HepG2 (cell line): ENCODE measurements around the gene ACSM5. TPM values are rescaled to one million over a fixed set of nuclear protein-coding genes. Genes with fewer than 3 reads are reported as not detected.
A peak's percentile ranks its signal among the peaks of the same experiment; 100 is the strongest.

Source experiments
- BCL6 ChIP-seq: IDR thresholded peaks from 2 replicates; pipeline ENCODE4 v1.6.1; 2016; ENCODE audit warnings: missing genetic modification reagents, missing compliant biosample characterization
- CAMTA2 ChIP-seq: sonication (generic); formaldehyde crosslinking; IDR thresholded peaks from 2 replicates; pipeline ENCODE4 v1.4.0; 2020; ENCODE audit warnings: mild to moderate bottlenecking, missing genetic modification reagents, borderline replicate concordance
- CERS6 ChIP-seq: sonication (generic); formaldehyde crosslinking; IDR thresholded peaks from 2 replicates; pipeline ENCODE4 v1.5.0; 2020; ENCODE audit warnings: missing genetic modification reagents
- FOXA3 ChIP-seq: IDR thresholded peaks from 2 replicates; pipeline ENCODE4 v1.6.1; 2016; ENCODE audit warnings: missing genetic modification reagents, missing compliant biosample characterization
- HDAC1 ChIP-seq: sonication (generic); formaldehyde crosslinking; IDR thresholded peaks from 2 replicates; pipeline ENCODE4 v1.5.1; 2020; ENCODE audit warnings: mild to moderate bottlenecking, missing genetic modification reagents
- IKZF1 ChIP-seq: fragments of 450-650 bp; IDR thresholded peaks from 2 replicates; pipeline ENCODE4 v1.7.1; 2016
- NFIC ChIP-seq: IDR thresholded peaks from 2 replicates; pipeline ENCODE4 v1.6.1; 2012; ENCODE audit warnings: mild to moderate bottlenecking, low read length, inconsistent platforms
- RELA ChIP-seq: sonication (generic); formaldehyde crosslinking; IDR thresholded peaks from 2 replicates; pipeline ENCODE4 v1.4.0; 2020; ENCODE audit warnings: missing genetic modification reagents
- SALL1 ChIP-seq: sonication (generic); formaldehyde crosslinking; IDR thresholded peaks from 2 replicates; pipeline ENCODE4 v1.8.0; 2022; ENCODE audit warnings: mild to moderate bottlenecking, missing genetic modification reagents
- SMAD1 ChIP-seq: sonication (generic); formaldehyde crosslinking; IDR thresholded peaks from 2 replicates; pipeline ENCODE4 v1.4.0; 2020; ENCODE audit warnings: missing genetic modification reagents, low read depth, mild to moderate bottlenecking, borderline replicate concordance
- TOE1 ChIP-seq: sonication (generic); formaldehyde crosslinking; IDR thresholded peaks from 2 replicates; pipeline ENCODE4 v1.4.0; 2020; ENCODE audit warnings: mild to moderate bottlenecking, missing genetic modification reagents
- ZNF275 ChIP-seq: sonication (generic); formaldehyde crosslinking; IDR thresholded peaks from 2 replicates; pipeline ENCODE4 v1.8.0; 2022; ENCODE audit warnings: missing genetic modification reagents, mild to moderate bottlenecking, inconsistent platforms, borderline replicate concordance
- ZNF354B ChIP-seq: sonication (generic); formaldehyde crosslinking; IDR thresholded peaks from 2 replicates; pipeline ENCODE4 v1.8.0; 2022; ENCODE audit warnings: mild to moderate bottlenecking, missing genetic modification reagents
- ZNF614 ChIP-seq: IDR thresholded peaks from 2 replicates; pipeline ENCODE4 v1.6.1; 2018; ENCODE audit warnings: missing biosample characterization, missing genetic modification reagents, inconsistent platforms, borderline replicate concordance
- ZNF644 ChIP-seq: IDR thresholded peaks from 2 replicates; pipeline ENCODE4 v1.6.1; 2016; ENCODE audit warnings: low read depth
- ZNF761 ChIP-seq: sonication (generic); formaldehyde crosslinking; conservative IDR thresholded peaks from 2 replicates; pipeline ENCODE4 v1.4.0; 2020; ENCODE audit warnings: mild to moderate bottlenecking, missing genetic modification reagents
- polyA plus RNA-seq, 8 experiments: library from polyadenylated mRNA; depleted of rRNA in 3 of 8; stranded (reverse) in 7 of 8; unstranded in 1 of 8; fragments of >200 nt; fragmentation: Illumina TruSeq in 4 of 8; extraction: Trizol in 4 of 8; gene quantifications; 2 replicates each; pipeline versions ENCODE4 v1.2.1 to v1.2.3, GENCODE V29; 2011 to 2016; ENCODE audit warnings: low read depth in 4 of 8, missing spikeins in 1 of 8, mixed read lengths in 1 of 8; ENCODE audit not compliant: insufficient read depth in 1 of 8
- total RNA-seq, 5 experiments: library from RNA; depleted of rRNA; stranded (reverse); fragments of >200 nt; fragmentation: Illumina TruSeq; extraction: Trizol; gene quantifications; 2 replicates each; pipeline ENCODE4 v1.2.3, GENCODE V29; 2016; ENCODE audit warnings: low read depth in 1 of 5

The ACSM5 gene
- total and polyA plus RNA-seq, 2 of the 13 experiments (the other 11 are each of a cell fraction or from before 2014, with no cell fraction given) = 9.1 to 15.0 TPM

- TF ChIP-seq SALL1 (CRISPR knock-in tag) = peak; percentile 46; the same call in 1 of the 2 replicates
- TF ChIP-seq SMAD1 (CRISPR knock-in tag) = no peak
- TF ChIP-seq ZNF354B (CRISPR knock-in tag) = 0 out of 2 replicates have a peak, but pooled peaks have one; percentile 29
- TF ChIP-seq HDAC1 (CRISPR knock-in tag) = peak; percentile 71
- no peak for TF ChIP-seq ZNF761 (CRISPR knock-in tag)
- TF ChIP-seq FOXA3 (CRISPR knock-in tag) = peak; percentile 21; the same call in 1 of the 2 replicates
- TF ChIP-seq IKZF1 = no peak
- TF ChIP-seq ZNF275 (CRISPR knock-in tag) = no peak
- 0 out of 2 replicates have a peak, but pooled peaks have one; percentile 46 for TF ChIP-seq ZNF644 (CRISPR knock-in tag)
- TF ChIP-seq TOE1 (CRISPR knock-in tag) = no peak
- TF ChIP-seq ZNF614 (CRISPR knock-in tag) = peak; percentile 18; the same call in 1 of the 2 replicates
- 0 out of 2 replicates have a peak, but pooled peaks have one; percentile 18 for TF ChIP-seq BCL6
- no peak for TF ChIP-seq CERS6 (CRISPR knock-in tag)
- peak; percentile 49; the same call in 1 of the 2 replicates for TF ChIP-seq NFIC
- no peak for TF ChIP-seq CAMTA2 (CRISPR knock-in tag)
- TF ChIP-seq RELA (CRISPR knock-in tag) = no peak
Measured at GRCh38 chr16:20409398-20410120, at the start of gene ACSM5 (continued).
